Transverse colon (tissue), 3 donors: ENCODE results near the gene AK6.

Source experiments
- CTCF ChIP-seq, 5 experiments: fragments of 200-600 bp in 3 of 5; fragments of 450-650 bp in 2 of 5; sonication (generic) in 3 of 5; IDR thresholded peaks; 1 replicate in 2 of 5; 2 replicates in 3 of 5; pipeline ENCODE4 v1.5.1; 2016 to 2017; ENCODE audit warnings: antibody characterized with exemption in 5 of 5, inconsistent platforms in 3 of 5, mild to moderate bottlenecking in 2 of 5, moderate library complexity in 1 of 5
- POLR2A ChIP-seq: fragments of 450-650 bp; IDR thresholded peaks from one replicate; pipeline ENCODE4 v1.6.1; 2016; ENCODE audit warnings: antibody characterized with exemption, mild to moderate bottlenecking, moderate library complexity

- no peak for TF ChIP-seq CTCF (IDR thresholded peaks at IDR 0.05)
- TF ChIP-seq POLR2A = no peak
These were observed 49.2 kb upstream of the AK6 start for GRCh38 chr5:69418554-69418953.
